Suprapubic skin (tissue), 4 donors: ENCODE results near the gene CDH6. TPM values are rescaled to one million over a fixed set of nuclear protein-coding genes. Genes with fewer than 3 reads are reported as not detected.

Experiments used
- DNase-seq, 2 donors: peaks; one replicate each; pipeline ENCODE4 v3.0.0-alpha.2; 2019; ENCODE audit warnings: low spot score in 2 of 2
- H3K27ac ChIP-seq: fragments of 200-600 bp; sonication (generic); one replicate; pipeline ENCODE4 v1.5.1; 2019
- H3K27me3 ChIP-seq: fragments of 200-600 bp; sonication (generic); one replicate; pipeline ENCODE4 v1.5.1; 2019
- H3K36me3 ChIP-seq: fragments of 200-600 bp; sonication (generic); one replicate; pipeline ENCODE4 v1.5.1; 2019
- H3K4me1 ChIP-seq: fragments of 200-600 bp; sonication (generic); one replicate; pipeline ENCODE4 v1.5.1; 2019
- H3K4me3 ChIP-seq: fragments of 200-600 bp; sonication (generic); one replicate; pipeline ENCODE4 v1.5.1; 2019; ENCODE audit warnings: mild to moderate bottlenecking
- H3K9me3 ChIP-seq: fragments of 200-600 bp; sonication (generic); one replicate; pipeline ENCODE4 v1.5.1; 2019
- CTCF ChIP-seq, 2 donors: fragments of 200-600 bp in 1 of 2; fragments of 450-650 bp in 1 of 2; sonication (generic) in 1 of 2; IDR thresholded peaks; one replicate each; pipeline ENCODE4 v1.5.1; 2016 to 2019; ENCODE audit warnings: antibody characterized with exemption in 2 of 2, mild to moderate bottlenecking in 1 of 2, moderate library complexity in 1 of 2
- EP300 ChIP-seq: sonication (generic); formaldehyde crosslinking; IDR thresholded peaks from one replicate; pipeline ENCODE4 v1.6.1; 2017; ENCODE audit warnings: antibody characterized with exemption
- POLR2A ChIP-seq, 2 donors: fragments of 450-650 bp; IDR thresholded peaks; one replicate each; pipeline ENCODE4 v1.6.1; 2017; ENCODE audit warnings: antibody characterized with exemption in 2 of 2, mild to moderate bottlenecking in 2 of 2, moderate library complexity in 2 of 2
- POLR2AphosphoS5 ChIP-seq, 3 donors: sonication (generic); formaldehyde crosslinking; IDR thresholded peaks; one replicate each; pipeline ENCODE4 v1.6.1; 2017; ENCODE audit warnings: antibody characterized with exemption in 3 of 3
- WGBS: methylation state at CpG from one replicate; pipeline ENCODE4 v1.1.5; 2018; 5-methylcytosine and 5-hydroxymethylcytosine counted together
- total RNA-seq, 4 donors: library from RNA; depleted of rRNA; stranded (reverse); fragments of >200 nt; gene quantifications; one replicate each; pipeline ENCODE4 v1.1.0, GENCODE V29; 2016

CDH6 gene
- total RNA-seq, 4 donors from 2014 or later, result 0.36 to 1.8 (median 0.75) TPM

- no peak for TF ChIP-seq POLR2AphosphoS5 (IDR thresholded peaks at IDR 0.05)
- no peak for TF ChIP-seq POLR2A (IDR thresholded peaks at IDR 0.05)
- no peak for TF ChIP-seq EP300
- no peak for TF ChIP-seq CTCF (IDR thresholded peaks at IDR 0.05)
Observed at GRCh38 chr5:31187591-31187990, 5.9 kb upstream of the CDH6 start.

GRCh38 chr5:31192442-31192841, 1.0 kb upstream of the CDH6 start:
- no peaks in the 10 kb centered on the region for H3K9me3 ChIP-seq
- no peak overlapping the region for H3K27ac ChIP-seq
- no peak for DNase-seq
- WGBS, result 95% methylated on average over 1 of the region's 1 CpG
- TF ChIP-seq POLR2A (IDR thresholded peaks at IDR 0.05) (no peak), EP300 (no peak), POLR2AphosphoS5 (IDR thresholded peaks at IDR 0.05) (no peak), CTCF (IDR thresholded peaks at IDR 0.05) (no peak)
- H3K36me3 ChIP-seq, result no peaks in the 10 kb centered on the region
- H3K4me3 ChIP-seq, result no peak overlapping the region
- H3K4me1 ChIP-seq, result peaks cover 18% of the 10 kb centered on the region
- peaks cover 47% of the 10 kb centered on the region for H3K27me3 ChIP-seq

More at GRCh38 chr5:31187591-31187990, 5.9 kb upstream of the CDH6 start:
- WGBS, result 83% methylated on average over 7 of the region's 7 CpGs
- Histone ChIP-seq H3K27me3 (peaks cover 8% of the 10 kb centered on the region), H3K4me1 (no peaks in the 10 kb centered on the region), H3K27ac (no peak overlapping the region), H3K4me3 (no peak overlapping the region), H3K9me3 (no peaks in the 10 kb centered on the region), H3K36me3 (no peaks in the 10 kb centered on the region)
- DNase-seq, result no peak

GRCh38 chr5:31193116-31193515, 370 bp upstream of the CDH6 start:
- Histone ChIP-seq H3K36me3 (no peaks in the 10 kb centered on the region), H3K4me3 (peak overlapping the region; percentile 48), H3K27ac (no peak overlapping the region), H3K27me3 (peaks cover 47% of the 10 kb centered on the region), H3K9me3 (no peaks in the 10 kb centered on the region), H3K4me1 (peaks cover 18% of the 10 kb centered on the region)
- WGBS, result 26% methylated on average over 10 of the region's 10 CpGs
- TF ChIP-seq EP300, result no peak
- no peak for TF ChIP-seq POLR2A (IDR thresholded peaks at IDR 0.05)
- TF ChIP-seq CTCF (IDR thresholded peaks at IDR 0.05), result no peak
- no peak for TF ChIP-seq POLR2AphosphoS5 (IDR thresholded peaks at IDR 0.05)
- no peak for DNase-seq

GRCh38 chr5:31194468-31194813, 955 bp downstream of the CDH6 start:
- Histone ChIP-seq H3K27me3 (peaks cover 47% of the 10 kb centered on the region), H3K4me1 (peaks cover 18% of the 10 kb centered on the region), H3K27ac (no peak overlapping the region), H3K9me3 (no peaks in the 10 kb centered on the region), H3K36me3 (no peaks in the 10 kb centered on the region), H3K4me3 (peak overlapping the region; percentile 48)
- 3% methylated on average over 15 of the region's 15 CpGs for WGBS
- TF ChIP-seq POLR2A (IDR thresholded peaks at IDR 0.05) (no peak), POLR2AphosphoS5 (IDR thresholded peaks at IDR 0.05) (no peak), CTCF (IDR thresholded peaks at IDR 0.05) (no peak), EP300 (no peak)
- DNase-seq, result no peak

- Histone ChIP-seq H3K9me3 (no peaks in the 10 kb centered on the region), H3K4me1 (peaks cover 18% of the 10 kb centered on the region), H3K27ac (no peak overlapping the region), H3K27me3 (peaks cover 47% of the 10 kb centered on the region), H3K36me3 (no peaks in the 10 kb centered on the region), H3K4me3 (peak overlapping the region; percentile 48)
- WGBS, result 24% methylated on average over 5 of the region's 5 CpGs
- TF ChIP-seq CTCF (IDR thresholded peaks at IDR 0.05) (no peak), POLR2A (IDR thresholded peaks at IDR 0.05) (no peak), EP300 (no peak), POLR2AphosphoS5 (IDR thresholded peaks at IDR 0.05) (no peak)
- DNase-seq, result no peak
Observed at GRCh38 chr5:31194892-31195555, 1.5 kb downstream of the CDH6 start.
